Lower leg skin (tissue), 4 donors: ENCODE measurements around the gene STAC2. TPM values are rescaled to one million over a fixed set of nuclear protein-coding genes. Genes with fewer than 3 reads are reported as not detected.

ENCODE experiments used
- DNase-seq, 2 donors: peaks; one replicate each; pipeline ENCODE4 v3.0.0-alpha.2; 2019; ENCODE audit warnings: low spot score in 2 of 2
- H3K4me3 ChIP-seq: fragments of 200-600 bp; sonication (generic); 2 replicates; pipeline ENCODE4 v1.5.1; 2017; ENCODE audit warnings: mild to moderate bottlenecking, low read depth; ENCODE audit not compliant: poor library complexity, severe bottlenecking
- POLR2A ChIP-seq, 2 donors: fragments of 450-650 bp; IDR thresholded peaks; one replicate each; pipeline ENCODE4 v1.6.1; 2016 to 2017; ENCODE audit warnings: antibody characterized with exemption in 2 of 2, mild to moderate bottlenecking in 1 of 2, moderate library complexity in 1 of 2
- WGBS, 2 donors: methylation state at CpG; one replicate each; pipeline ENCODE4 v1.1.5; 2018; 5-methylcytosine and 5-hydroxymethylcytosine counted together
- intact Hi-C: fragments of 100-400 bp; cut with DNase I; formaldehyde crosslinking; loops from one replicate; pipeline ENCODE4 v1.15.0; 2023; ENCODE audit warnings: low total_unique reads
- total RNA-seq, 4 donors: library from RNA; depleted of rRNA; stranded (reverse); fragments of >200 nt; gene quantifications; one replicate each; pipeline ENCODE4 v1.1.0, GENCODE V29; 2016
- TF ChIP-seq, protein P1 (sequence below), 3 donors: fragments of 450-650 bp; IDR thresholded peaks; one replicate each; pipeline ENCODE4 v1.5.1; 2016; ENCODE audit warnings: antibody characterized with exemption in 3 of 3, mild to moderate bottlenecking in 3 of 3, moderate library complexity in 2 of 3

STAC2 gene
- total RNA-seq, 4 donors from 2014 or later: 2.3 to 35.6 (median 10.8) TPM

DNA sequence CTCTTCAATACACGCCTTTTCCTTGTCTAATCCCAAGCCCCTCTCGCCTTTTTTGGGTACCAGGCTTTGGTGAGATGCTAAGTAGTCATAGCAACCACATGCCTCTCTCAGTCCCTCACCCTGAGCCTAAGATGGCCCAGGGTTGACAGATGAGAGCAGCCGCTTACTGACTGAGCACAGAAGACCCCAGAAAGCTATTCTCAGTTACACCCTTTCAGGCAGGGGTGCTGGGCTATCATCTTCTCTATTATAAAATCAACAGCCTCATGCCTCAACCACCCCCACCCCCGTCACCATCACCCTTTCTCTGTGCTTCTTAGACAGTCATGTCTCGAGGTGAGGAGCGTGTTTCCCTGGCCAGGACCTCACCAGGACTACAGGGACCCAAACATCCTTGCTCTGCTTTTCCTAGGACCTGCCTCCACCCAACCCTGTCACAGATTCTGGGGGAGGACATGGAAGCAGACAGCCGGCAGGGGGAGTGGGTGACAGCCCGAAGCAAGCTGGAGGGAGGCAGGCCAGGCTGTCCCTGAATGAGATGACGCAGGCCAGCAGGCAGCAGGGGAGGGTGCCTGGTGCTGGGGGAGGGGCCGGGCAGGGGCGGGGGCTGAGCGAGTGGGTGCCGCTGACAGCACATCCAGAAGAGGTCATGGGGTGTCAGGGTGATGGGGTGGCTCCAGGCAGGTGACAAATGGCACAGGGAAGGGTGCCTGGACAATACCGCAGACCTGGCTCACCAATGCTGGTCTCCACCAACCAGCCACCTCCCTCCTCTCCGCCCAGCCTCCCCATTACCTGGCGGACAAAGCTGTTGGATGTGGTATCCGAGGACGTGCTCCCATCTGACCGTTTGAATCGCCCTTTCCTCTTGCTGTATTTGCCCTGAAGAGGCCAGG, 31.4 kb downstream of the STAC2 start:
- intact Hi-C loops: no loop called here
- TF ChIP-seq POLR2A (IDR thresholded peaks at IDR 0.05): no peak
- TF ChIP-seq, protein P1, sequence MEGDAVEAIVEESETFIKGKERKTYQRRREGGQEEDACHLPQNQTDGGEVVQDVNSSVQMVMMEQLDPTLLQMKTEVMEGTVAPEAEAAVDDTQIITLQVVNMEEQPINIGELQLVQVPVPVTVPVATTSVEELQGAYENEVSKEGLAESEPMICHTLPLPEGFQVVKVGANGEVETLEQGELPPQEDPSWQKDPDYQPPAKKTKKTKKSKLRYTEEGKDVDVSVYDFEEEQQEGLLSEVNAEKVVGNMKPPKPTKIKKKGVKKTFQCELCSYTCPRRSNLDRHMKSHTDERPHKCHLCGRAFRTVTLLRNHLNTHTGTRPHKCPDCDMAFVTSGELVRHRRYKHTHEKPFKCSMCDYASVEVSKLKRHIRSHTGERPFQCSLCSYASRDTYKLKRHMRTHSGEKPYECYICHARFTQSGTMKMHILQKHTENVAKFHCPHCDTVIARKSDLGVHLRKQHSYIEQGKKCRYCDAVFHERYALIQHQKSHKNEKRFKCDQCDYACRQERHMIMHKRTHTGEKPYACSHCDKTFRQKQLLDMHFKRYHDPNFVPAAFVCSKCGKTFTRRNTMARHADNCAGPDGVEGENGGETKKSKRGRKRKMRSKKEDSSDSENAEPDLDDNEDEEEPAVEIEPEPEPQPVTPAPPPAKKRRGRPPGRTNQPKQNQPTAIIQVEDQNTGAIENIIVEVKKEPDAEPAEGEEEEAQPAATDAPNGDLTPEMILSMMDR (IDR thresholded peaks at IDR 0.05): no peak
- no peak overlapping the region for H3K4me3 ChIP-seq
- DNase-seq: no peak
- 65 to 70% methylated on average over 20 of the region's 20 CpGs for WGBS, 2 donors

DNA sequence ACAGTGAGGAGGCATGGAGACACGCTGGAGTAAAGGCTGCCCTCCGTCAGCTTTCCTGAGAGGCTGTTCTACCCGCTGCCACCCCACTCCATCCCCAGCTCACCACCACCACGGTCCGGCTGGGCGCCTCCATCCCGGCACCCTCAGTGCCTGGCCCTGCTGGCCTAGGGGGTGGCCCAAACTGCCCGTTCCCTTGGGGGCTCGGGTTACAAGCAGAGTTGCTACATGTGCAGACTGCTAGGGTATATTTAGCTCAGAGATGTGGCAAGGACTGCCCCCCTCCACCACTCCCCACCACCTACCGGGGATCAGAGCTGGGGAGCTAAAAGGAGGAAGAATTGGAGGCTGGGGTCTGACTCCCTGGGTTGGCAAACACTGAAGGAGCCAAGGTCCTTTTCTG, 32.4 kb downstream of the STAC2 start:
- DNase-seq: no peak
- no peak overlapping the region for H3K4me3 ChIP-seq
- 87 to 90% methylated on average over 10 of the region's 10 CpGs for WGBS, 2 donors
- intact Hi-C loops: no loop called here
- TF ChIP-seq POLR2A (IDR thresholded peaks at IDR 0.05): no peak
- TF ChIP-seq, protein P1 (IDR thresholded peaks at IDR 0.05): no peak

DNA sequence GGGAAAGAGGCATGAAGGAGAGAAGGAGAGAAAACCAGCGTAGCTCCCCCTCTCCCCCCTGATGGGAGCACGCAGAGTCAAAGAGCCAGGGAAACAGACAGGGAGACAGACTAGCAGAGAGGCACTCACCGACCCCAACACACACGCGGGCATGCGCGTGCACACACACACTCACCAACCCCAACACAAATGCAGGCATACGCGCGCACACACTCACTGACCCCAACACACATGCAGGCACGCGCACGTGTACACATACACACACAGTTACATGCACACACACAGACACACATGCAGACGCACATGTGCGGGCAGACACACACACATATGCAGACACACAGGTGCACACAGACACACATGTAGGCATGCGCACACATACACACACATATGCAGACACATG, 32.8 kb downstream of the STAC2 start:
- TF ChIP-seq, protein P1 (IDR thresholded peaks at IDR 0.05): no peak
- no peak for TF ChIP-seq POLR2A (IDR thresholded peaks at IDR 0.05)
- intact Hi-C loops: no loop called here
- no peak for DNase-seq
- WGBS, 2 donors: 92% methylated on average over 16 of the region's 16 CpGs
- no peak overlapping the region for H3K4me3 ChIP-seq

DNA sequence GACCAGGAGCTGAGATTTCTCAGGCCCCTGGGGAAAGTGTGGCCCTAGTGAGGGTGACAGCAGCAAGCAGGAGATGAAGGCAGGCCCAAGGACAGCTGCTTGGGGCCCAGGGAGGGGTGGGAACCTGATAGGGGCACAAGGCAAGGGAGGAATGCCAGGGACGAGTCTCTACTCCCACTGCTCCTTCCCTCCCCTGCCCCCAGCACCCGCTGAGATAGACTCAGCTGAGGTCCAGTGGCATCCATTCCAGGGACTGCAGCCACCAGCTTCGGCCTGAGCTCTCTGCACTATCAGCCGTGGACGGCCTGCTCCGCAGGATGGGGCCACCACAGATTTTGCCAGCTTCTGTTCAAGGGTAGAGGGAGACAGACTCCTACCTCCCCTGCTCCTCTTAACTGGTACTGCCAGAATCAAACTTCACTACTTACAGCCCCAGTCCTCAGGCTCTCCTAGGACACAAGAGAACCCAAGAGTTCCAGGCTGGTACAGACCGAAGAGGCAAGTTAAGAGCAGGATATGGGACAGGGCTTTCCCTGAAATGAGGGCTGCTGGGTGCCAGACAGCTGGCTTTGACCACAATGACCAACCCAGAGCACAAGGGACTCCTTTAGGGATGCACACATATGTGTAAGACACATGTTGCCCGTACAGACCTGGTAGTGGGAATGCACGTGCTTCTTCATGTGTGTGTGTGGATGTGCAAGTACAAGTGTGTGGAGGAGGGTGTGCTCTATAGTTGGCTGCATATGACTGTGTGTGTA, 33.8 kb downstream of the STAC2 start:
- intact Hi-C loops: no loop called here
- 93 to 95% methylated on average over 8 to 9 of the region's 9 CpGs for WGBS, 2 donors
- no peak for TF ChIP-seq POLR2A (IDR thresholded peaks at IDR 0.05)
- TF ChIP-seq, protein P1 (IDR thresholded peaks at IDR 0.05): no peak
- DNase-seq: no peak
- no peak overlapping the region for H3K4me3 ChIP-seq

DNA sequence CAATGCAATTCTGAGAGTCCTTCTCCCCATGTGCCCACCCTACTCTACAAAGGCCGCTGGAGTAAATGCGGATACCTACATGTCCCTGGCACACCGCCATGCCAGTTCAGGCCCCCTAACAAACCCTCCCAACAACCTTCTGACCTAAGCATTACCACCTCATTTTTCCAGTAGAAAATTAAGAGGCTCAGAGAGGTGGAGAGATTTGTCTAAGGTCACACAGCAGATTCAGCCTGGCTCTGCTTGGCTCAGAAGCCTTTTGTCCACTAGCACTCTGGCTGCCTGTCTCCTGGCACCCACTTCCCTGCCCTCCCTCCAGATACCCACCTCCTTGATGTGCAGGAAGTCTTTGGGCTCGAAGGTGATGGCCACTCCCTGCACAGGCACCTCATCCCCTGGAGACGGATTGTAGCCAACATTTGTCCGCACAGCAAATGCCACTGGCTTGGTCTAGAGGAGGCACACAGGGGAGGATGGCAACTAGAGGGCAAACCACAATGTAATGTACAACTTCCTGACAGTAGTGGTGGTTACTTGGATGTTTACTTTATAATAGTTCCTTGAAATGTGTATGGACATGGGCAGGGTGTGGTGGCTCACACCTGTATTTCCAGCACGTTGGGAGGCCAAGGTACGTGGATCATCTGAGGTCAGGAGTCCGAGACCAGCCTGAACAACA, 38.5 kb downstream of the STAC2 start:
- no peak overlapping the region for H3K4me3 ChIP-seq
- intact Hi-C loops: no loop called here
- no peak for DNase-seq
- TF ChIP-seq, protein P1 (IDR thresholded peaks at IDR 0.05): no peak
- TF ChIP-seq POLR2A (IDR thresholded peaks at IDR 0.05): no peak
- 87 to 95% methylated on average over 9 of the region's 9 CpGs for WGBS, 2 donors
